ENCODE results near the gene RFC4.
"Not testable (repeated sequence)": the region's sequence is repeated elsewhere in the genome, so short reads cannot be mapped to it uniquely, and the experiment has no call there.

GRCh38 chr3:186822388-186822759 lies 16.1 kb upstream of the RFC4 start:
- not testable (repeated sequence) for TF ChIP-seq CTCF, POLR2AphosphoS5 (IDR thresholded peaks at IDR 0.05)

Measured in gastroesophageal sphincter (tissue), 3 donors.